SK-N-SH (cell line): ENCODE measurements around the gene VPS13A.

ENCODE experiments used
- CTCF ChIP-seq: fragments of 200-600 bp; sonication (generic); IDR thresholded peaks from 2 replicates; pipeline ENCODE4 v1.6.1; 2017; ENCODE audit warnings: antibody characterized with exemption, mild to moderate bottlenecking, moderate library complexity
- EZH2phosphoT487 ChIP-seq: fragments of 200-600 bp; sonication (generic); IDR thresholded peaks from 2 replicates; pipeline ENCODE4 v1.6.1; 2017; ENCODE audit warnings: low read depth, mixed run types, mild to moderate bottlenecking, antibody characterized with exemption, moderate library complexity, borderline replicate concordance
- GABPA ChIP-seq: IDR thresholded peaks from 2 replicates; pipeline ENCODE4 v1.4.0; 2012; ENCODE audit warnings: low read depth, mild to moderate bottlenecking
- MAX ChIP-seq: IDR thresholded peaks from 2 replicates; pipeline ENCODE4 v1.4.0; 2012; ENCODE audit warnings: low read depth
- MEF2A ChIP-seq: IDR thresholded peaks from 2 replicates; pipeline ENCODE4 v1.4.0; 2012; ENCODE audit warnings: low read depth, borderline replicate concordance
- POLR2AphosphoS5 ChIP-seq: IDR thresholded peaks from 2 replicates; pipeline ENCODE4 v1.6.1; 2012; ENCODE audit warnings: low read depth, low read length
- RCOR1 ChIP-seq: fragments of 150-350 bp; IDR thresholded peaks from 2 replicates; pipeline ENCODE4 v1.6.1; 2017; ENCODE audit warnings: antibody characterized with exemption, low read length
- RFX5 ChIP-seq: IDR thresholded peaks from 2 replicates; pipeline ENCODE4 v1.6.1; 2012; ENCODE audit warnings: mild to moderate bottlenecking, improper control_type of control experiment, low read length
- SIN3A ChIP-seq: IDR thresholded peaks from 2 replicates; pipeline ENCODE4 v1.6.1; 2012; ENCODE audit warnings: low read depth, mild to moderate bottlenecking, low read length, moderate library complexity, borderline replicate concordance
- TAF1 ChIP-seq: IDR thresholded peaks from 2 replicates; pipeline ENCODE4 v1.6.1; 2012; ENCODE audit warnings: low read depth, mild to moderate bottlenecking, low read length, moderate library complexity, borderline replicate concordance

- no peak for TF ChIP-seq SIN3A
- no peak for TF ChIP-seq CTCF
- no peak for TF ChIP-seq MAX
- TF ChIP-seq GABPA, result no peak
- TF ChIP-seq EZH2phosphoT487, result no peak
- TF ChIP-seq TAF1, result no peak
- TF ChIP-seq MEF2A, result no peak
- TF ChIP-seq POLR2AphosphoS5, result no peak
- no peak for TF ChIP-seq RFX5
- no peak for TF ChIP-seq RCOR1
These were observed 116.6 kb downstream of the VPS13A start for GRCh38 chr9:77293949-77294348.
